HEK293 (cell line): Measurements from ENCODE around the gene LRRC53.

Experiments
- CTCF ChIA-PET: fragments of 350-600 bp; formaldehyde crosslinking; extraction: SDS; loops from one replicate; lab custom pipeline; 2021; ENCODE audit warnings: antibody characterized with exemption; lab: Yijun Ruan, JAX
- POLR2A ChIA-PET: fragments of 300-600 bp; formaldehyde crosslinking; extraction: SDS; loops from one replicate; lab custom pipeline; 2020; ENCODE audit warnings: antibody characterized with exemption, inconsistent platforms; lab: Yijun Ruan, JAX
- H3K27ac ChIP-seq: fragments of 200-500 bp; sonication (Bioruptor generic); 2 replicates; pipeline ENCODE4 v1.5.1; 2014; ENCODE audit warnings: low read depth, low read length, control low read depth, inconsistent platforms; ENCODE audit errors: extremely low read depth
- H3K36me3 ChIP-seq, 2 experiments: fragments of 200-500 bp in 1 of 2; sonication (Bioruptor generic) in 1 of 2; 1 replicate in 1 of 2; 2 replicates in 1 of 2; pipeline ENCODE4 v1.5.1; 2014 to 2017; ENCODE audit warnings: inconsistent platforms in 2 of 2, low read length in 2 of 2; ENCODE audit not compliant: control insufficient read depth in 2 of 2, insufficient read depth in 1 of 2
- H3K4me1 ChIP-seq: fragments of 200-500 bp; sonication (Bioruptor generic); 2 replicates; pipeline ENCODE4 v1.5.1; 2014; ENCODE audit warnings: mild to moderate bottlenecking, low read length, inconsistent platforms; ENCODE audit not compliant: control insufficient read depth, insufficient read depth
- H3K4me3 ChIP-seq: 2 replicates; pipeline ENCODE4 v1.5.1; 2011; ENCODE audit warnings: low read depth, mild to moderate bottlenecking, control low read depth, low read length, moderate library complexity
- H3K9me3 ChIP-seq: fragments of 200-500 bp; sonication (Bioruptor generic); 2 replicates; pipeline ENCODE4 v1.5.1; 2014; ENCODE audit warnings: low read depth, low read length, inconsistent platforms; ENCODE audit not compliant: control insufficient read depth, insufficient read depth
- ATF2 ChIP-seq: fragments of 450-650 bp; formaldehyde crosslinking; IDR thresholded peaks from 2 replicates; pipeline ENCODE4 v1.5.1; 2016; ENCODE audit warnings: missing biosample characterization, missing genetic modification characterization, low read depth
- FEZF1 ChIP-seq: fragments of 450-650 bp; formaldehyde crosslinking; IDR thresholded peaks from 2 replicates; pipeline ENCODE4 v1.5.1; 2016; ENCODE audit warnings: missing biosample characterization, missing genetic modification characterization
- HOXD13 ChIP-seq: sonication (generic); formaldehyde crosslinking; IDR thresholded peaks from 2 replicates; pipeline ENCODE4 v1.8.0; 2022; ENCODE audit warnings: missing genetic modification reagents, borderline replicate concordance
- ZBTB21 ChIP-seq: fragments of 450-650 bp; formaldehyde crosslinking; IDR thresholded peaks from 2 replicates; pipeline ENCODE4 v1.5.1; 2017; ENCODE audit warnings: missing biosample characterization, missing genetic modification characterization
- ZNF155 ChIP-seq: fragments of 450-650 bp; formaldehyde crosslinking; IDR thresholded peaks from 2 replicates; pipeline ENCODE4 v1.5.1; 2016; ENCODE audit warnings: missing biosample characterization, missing genetic modification characterization
- ZNF169 ChIP-seq: fragments of 450-650 bp; formaldehyde crosslinking; IDR thresholded peaks from 2 replicates; pipeline ENCODE4 v1.5.1; 2016; ENCODE audit warnings: missing biosample characterization, missing genetic modification characterization
- ZNF18 ChIP-seq: fragments of 450-650 bp; formaldehyde crosslinking; IDR thresholded peaks from 2 replicates; pipeline ENCODE4 v1.5.1; 2016; ENCODE audit warnings: missing biosample characterization, missing genetic modification characterization
- ZNF311 ChIP-seq: fragments of 450-650 bp; formaldehyde crosslinking; IDR thresholded peaks from 2 replicates; pipeline ENCODE4 v1.5.1; 2017; ENCODE audit warnings: missing biosample characterization, missing genetic modification characterization, borderline replicate concordance
- ZNF324 ChIP-seq: fragments of 450-650 bp; formaldehyde crosslinking; IDR thresholded peaks from 2 replicates; pipeline ENCODE4 v1.5.1; 2016; ENCODE audit warnings: missing biosample characterization, missing genetic modification characterization
- ZNF354C ChIP-seq: fragments of 450-650 bp; formaldehyde crosslinking; IDR thresholded peaks from 2 replicates; pipeline ENCODE4 v1.5.1; 2016; ENCODE audit warnings: missing biosample characterization, missing genetic modification characterization, low read depth, borderline replicate concordance
- ZNF426 ChIP-seq: fragments of 450-650 bp; formaldehyde crosslinking; IDR thresholded peaks from 2 replicates; pipeline ENCODE4 v1.5.1; 2017; ENCODE audit warnings: missing biosample characterization, missing genetic modification characterization, mild to moderate bottlenecking, inconsistent platforms, moderate library complexity
- ZNF48 ChIP-seq: fragments of 450-650 bp; formaldehyde crosslinking; IDR thresholded peaks from 2 replicates; pipeline ENCODE4 v1.5.1; 2016; ENCODE audit warnings: missing biosample characterization, missing genetic modification characterization
- ZNF521 ChIP-seq: fragments of 450-650 bp; formaldehyde crosslinking; IDR thresholded peaks from 2 replicates; pipeline ENCODE4 v1.5.1; 2017; ENCODE audit warnings: missing biosample characterization, mild to moderate bottlenecking, missing genetic modification characterization
- ZNF529 ChIP-seq: fragments of 450-650 bp; formaldehyde crosslinking; IDR thresholded peaks from 2 replicates; pipeline ENCODE4 v1.5.1; 2017; ENCODE audit warnings: missing genetic modification characterization, missing biosample characterization; ENCODE audit not compliant: insufficient replicate concordance
- ZNF555 ChIP-seq: fragments of 450-650 bp; formaldehyde crosslinking; conservative IDR thresholded peaks from 2 replicates; pipeline ENCODE4 v1.5.1; 2017; ENCODE audit warnings: missing biosample characterization, mild to moderate bottlenecking, missing genetic modification characterization, inconsistent platforms
- ZNF561 ChIP-seq: fragments of 450-650 bp; IDR thresholded peaks from 2 replicates; pipeline ENCODE4 v1.5.1; 2018; ENCODE audit warnings: missing biosample characterization, missing genetic modification characterization, borderline replicate concordance
- ZNF670 ChIP-seq: fragments of 450-650 bp; formaldehyde crosslinking; IDR thresholded peaks from 2 replicates; pipeline ENCODE4 v1.5.1; 2016; ENCODE audit warnings: missing biosample characterization, missing genetic modification characterization, low read depth
- ZNF776 ChIP-seq: fragments of 450-650 bp; formaldehyde crosslinking; IDR thresholded peaks from 2 replicates; pipeline ENCODE4 v1.5.0; 2017; ENCODE audit warnings: missing biosample characterization, missing genetic modification characterization, borderline replicate concordance
- ZSCAN23 ChIP-seq: fragments of 450-650 bp; formaldehyde crosslinking; IDR thresholded peaks from 2 replicates; pipeline ENCODE4 v1.5.1; 2016; ENCODE audit warnings: missing biosample characterization, missing genetic modification characterization

LRRC53 gene

GRCh38 chr1:74522148-74522547 lies 9.7 kb upstream of the LRRC53 start (continued):
- TF ChIP-seq ZNF561 (no peak), ZBTB21 (tag by site-specific recombination) (no peak), ZNF529 (tag by site-specific recombination) (no peak), ZNF521 (tag by site-specific recombination) (no peak), ZNF155 (tag by site-specific recombination) (no peak), ZNF169 (tag by site-specific recombination) (no peak), ZNF311 (no peak), ZNF48 (tag by site-specific recombination) (no peak), ATF2 (tag by site-specific recombination) (no peak)

- CTCF ChIA-PET: interaction anchor here (0.8 kb wide), 1 partner anchor 9 kb away, joined by 4 read pairs; no protein-coding TSS in a partner anchor
- no peak overlapping the region for H3K4me3 ChIP-seq
Observed at GRCh38 chr1:74517599-74518051, 5.2 kb upstream of the LRRC53 start.

GRCh38 chr1:74513411-74514300 lies 1.2 kb upstream of the LRRC53 start:
- ChIA-PET CTCF (no interaction called here), POLR2A (no interaction called here)
- Histone ChIP-seq H3K4me1 (no peaks in the 10 kb centered on the region), H3K9me3 (no peaks in the 10 kb centered on the region), H3K27ac (no peak overlapping the region), H3K4me3 (no peak overlapping the region), H3K36me3 (no peaks in the 10 kb centered on the region)
- TF ChIP-seq ZNF426 (no peak), ZNF670 (tag by site-specific recombination) (no peak), ZSCAN23 (tag by site-specific recombination) (no peak), ZNF324 (tag by site-specific recombination) (no peak), ZNF354C (tag by site-specific recombination) (no peak), HOXD13 (no peak), ZNF155 (tag by site-specific recombination) (no peak)

More at GRCh38 chr1:74517599-74518051, 5.2 kb upstream of the LRRC53 start:
- POLR2A ChIA-PET: no interaction called here
- Histone ChIP-seq H3K9me3 (no peaks in the 10 kb centered on the region), H3K27ac (no peak overlapping the region), H3K36me3 (no peaks in the 10 kb centered on the region), H3K4me1 (no peaks in the 10 kb centered on the region)
- TF ChIP-seq ZNF776 (tag by site-specific recombination) (no peak), ZNF555 (no peak), ZNF18 (tag by site-specific recombination) (no peak), FEZF1 (no peak)
- TF ChIP-seq, all 188 proteins: peak for 0
